MV-4-11 (cell line): ENCODE data around the gene AUTS2.

ENCODE experiments used
- DNase-seq: peaks from one replicate; lab custom pipeline; 2025; lab: John Stamatoyannopoulos, UW

Gene AUTS2

DNA sequence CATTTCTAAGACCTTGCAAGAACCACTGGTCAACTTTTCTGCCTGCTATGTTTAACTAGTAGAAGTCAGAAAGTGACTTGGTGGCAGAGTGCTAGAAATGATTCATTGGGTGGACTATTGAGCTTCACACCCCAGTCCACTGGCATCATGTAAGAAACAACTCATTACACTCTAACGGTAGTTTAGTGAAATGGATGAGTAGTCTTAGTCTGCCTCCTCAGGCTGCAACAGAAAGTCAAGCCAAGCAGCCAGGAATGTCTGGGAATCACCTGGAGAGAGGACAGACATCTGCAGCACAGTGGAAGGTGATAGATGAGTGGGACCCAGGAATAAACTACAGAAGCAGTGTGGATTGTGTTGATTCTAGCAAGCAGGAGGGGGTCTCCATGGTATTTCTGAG, 125.4 kb downstream of the AUTS2 start:
- no peak for DNase-seq

DNA sequence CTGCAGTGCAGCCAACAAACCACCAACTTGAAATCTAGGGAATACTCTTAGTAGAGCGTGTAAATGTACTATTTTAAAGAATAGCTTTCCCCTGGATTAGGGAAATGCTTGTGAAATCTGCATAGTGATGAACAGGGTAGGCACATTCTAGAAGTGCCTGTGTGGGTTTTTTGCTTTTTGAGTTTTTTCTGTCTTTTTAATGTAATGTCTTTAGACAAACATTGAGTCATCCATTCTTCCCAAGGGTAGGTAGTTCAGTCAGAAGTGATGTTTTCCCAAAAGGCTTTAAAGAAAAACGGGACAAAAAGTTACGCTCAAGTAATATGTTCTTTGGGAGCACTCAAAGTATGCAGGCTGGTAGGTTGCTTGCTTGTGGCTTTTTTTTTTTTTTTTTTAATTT, 130.0 kb downstream of the AUTS2 start:
- no peak for DNase-seq

DNA sequence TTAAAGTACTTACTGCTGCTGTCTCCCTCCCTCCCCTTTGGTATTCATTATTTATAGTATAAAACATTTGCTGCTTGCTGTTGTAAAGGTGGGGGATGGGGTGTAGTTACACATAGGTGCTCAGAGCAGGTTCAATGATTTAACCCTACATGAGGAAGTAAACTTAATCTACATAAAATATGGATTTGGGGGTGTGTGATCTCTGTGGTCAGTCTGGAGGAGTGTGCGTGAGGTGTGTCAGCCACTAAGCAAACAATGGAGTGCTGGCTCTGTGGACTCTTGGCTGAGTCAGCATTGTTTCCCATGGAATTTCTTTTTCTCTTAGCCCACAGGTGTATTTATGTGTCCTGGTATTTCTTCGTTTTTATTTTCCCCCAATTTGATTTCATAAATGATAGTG, 133.9 kb downstream of the AUTS2 start:
- no peak for DNase-seq

DNA sequence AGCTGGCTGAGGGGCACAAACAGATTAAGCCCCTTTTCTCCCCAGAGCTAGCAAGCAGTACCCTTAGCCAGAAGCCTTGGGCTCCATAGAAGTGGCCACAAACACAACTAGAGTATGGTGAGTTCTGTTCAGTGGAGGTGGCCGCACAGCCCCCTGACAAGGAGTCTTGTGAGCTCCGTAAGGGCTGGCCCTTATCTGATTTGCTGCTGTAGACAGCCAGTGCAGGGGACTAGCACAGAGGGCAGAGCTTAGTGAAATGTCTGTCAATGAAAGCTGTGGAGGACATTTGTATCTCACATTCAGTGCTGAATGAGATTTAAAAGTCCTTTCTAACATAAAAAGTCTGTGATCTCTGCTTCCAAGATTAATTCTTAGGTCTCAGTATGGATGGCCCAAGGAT, 137.3 kb downstream of the AUTS2 start:
- no peak for DNase-seq

DNA sequence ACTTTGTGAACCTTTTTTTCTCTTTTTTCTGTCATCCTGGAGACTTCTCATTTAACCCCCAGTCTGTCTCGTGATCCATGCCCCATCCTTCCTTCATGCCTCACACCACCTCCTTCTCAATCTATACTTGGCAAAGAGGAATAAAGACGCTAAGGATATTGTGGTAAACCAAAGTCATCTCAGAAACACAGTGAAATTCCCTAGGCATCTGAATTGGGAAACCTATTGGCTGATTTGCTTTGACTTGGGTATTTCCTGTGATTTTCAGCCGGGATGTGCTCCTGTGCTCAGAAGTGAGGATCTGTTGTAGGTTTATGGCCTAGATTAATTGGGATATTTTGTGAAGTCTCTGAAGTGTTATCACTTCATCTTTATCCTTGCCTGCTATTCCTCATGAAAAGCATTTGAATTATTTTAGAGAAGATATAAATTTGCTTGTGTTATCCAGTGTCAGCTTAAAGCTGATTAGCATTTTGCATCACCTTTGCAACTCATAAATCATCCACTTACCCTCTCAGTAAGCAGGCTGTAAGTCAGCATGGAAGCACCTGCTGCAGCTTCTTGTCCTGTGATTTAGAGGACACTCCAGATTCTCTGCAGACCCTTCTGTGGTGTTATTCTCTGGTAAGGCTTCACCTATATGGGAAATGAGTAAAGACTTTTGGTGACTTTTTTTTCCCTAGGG, 138.0 kb downstream of the AUTS2 start:
- no peak for DNase-seq

DNA sequence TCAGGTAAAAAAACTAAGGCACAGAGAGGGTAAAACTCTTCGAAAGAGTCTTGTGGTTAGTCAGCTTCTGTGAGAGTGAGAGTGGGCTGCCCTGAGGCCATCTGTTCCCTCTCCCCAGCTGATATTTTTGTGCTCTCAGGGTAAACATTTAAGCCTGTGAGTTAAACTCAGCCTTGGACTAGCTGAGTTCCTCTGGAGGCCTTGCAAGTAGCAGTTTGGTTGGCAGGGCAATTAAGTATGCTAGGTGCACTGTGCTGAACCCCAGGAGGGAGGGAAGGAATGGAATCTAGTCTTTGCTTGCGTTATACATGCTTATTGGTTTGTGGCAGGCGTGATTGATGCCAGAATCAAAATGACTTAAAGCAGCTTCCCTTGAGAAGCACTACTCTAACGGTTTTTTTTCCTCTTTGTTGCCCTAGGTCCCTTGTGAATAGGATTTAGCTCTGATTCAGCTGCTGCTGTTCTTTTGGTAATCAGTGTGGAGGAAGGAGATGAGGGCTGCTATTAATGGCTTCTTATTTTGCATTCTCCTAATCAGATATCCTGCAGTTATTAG, 140.2 kb downstream of the AUTS2 start:
- DNase-seq, result peak; percentile 32

DNA sequence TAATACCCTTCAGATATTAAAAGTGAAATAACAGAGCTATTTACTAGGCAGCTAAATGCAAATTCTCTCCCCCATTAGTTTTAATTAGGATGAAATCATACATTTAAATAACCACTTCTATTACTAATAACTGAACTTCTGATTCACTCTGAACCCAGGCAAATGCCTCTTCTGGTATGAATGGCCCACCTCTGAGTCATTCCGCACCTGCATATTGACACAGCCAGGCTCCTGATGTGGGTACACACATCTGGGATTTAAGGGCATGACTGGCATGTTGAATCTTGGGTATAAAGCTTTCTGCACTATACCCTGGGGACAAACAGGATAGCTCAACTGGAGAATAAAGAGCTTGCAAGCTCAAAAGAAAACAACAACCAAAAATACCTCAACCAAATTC, 140.9 kb downstream of the AUTS2 start:
- DNase-seq, result no peak

DNA sequence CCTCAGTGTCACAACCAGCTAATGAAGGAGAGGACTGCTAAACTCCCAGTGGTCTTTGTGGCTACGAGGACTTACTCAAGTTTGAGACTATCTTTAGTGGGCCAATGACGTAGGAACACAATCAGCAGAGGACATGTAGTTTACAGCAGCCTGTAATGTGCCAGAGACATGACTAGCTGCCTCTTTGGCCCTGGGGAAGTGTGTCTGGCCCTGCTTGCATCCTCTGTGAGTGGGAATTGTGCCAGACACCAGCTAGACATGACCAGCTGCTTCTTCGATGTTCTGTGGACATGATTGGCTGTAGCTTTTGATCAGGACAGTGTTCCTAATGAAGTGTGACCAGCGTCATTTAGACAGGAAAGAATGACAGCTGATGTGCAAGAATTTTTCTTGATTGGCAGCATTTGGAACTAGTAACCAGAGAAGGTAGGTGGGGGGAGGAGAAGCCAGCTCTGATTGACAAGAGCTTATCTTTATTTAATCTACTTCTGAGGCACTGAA, 141.7 kb downstream of the AUTS2 start:
- DNase-seq, result peak; percentile 93

DNA sequence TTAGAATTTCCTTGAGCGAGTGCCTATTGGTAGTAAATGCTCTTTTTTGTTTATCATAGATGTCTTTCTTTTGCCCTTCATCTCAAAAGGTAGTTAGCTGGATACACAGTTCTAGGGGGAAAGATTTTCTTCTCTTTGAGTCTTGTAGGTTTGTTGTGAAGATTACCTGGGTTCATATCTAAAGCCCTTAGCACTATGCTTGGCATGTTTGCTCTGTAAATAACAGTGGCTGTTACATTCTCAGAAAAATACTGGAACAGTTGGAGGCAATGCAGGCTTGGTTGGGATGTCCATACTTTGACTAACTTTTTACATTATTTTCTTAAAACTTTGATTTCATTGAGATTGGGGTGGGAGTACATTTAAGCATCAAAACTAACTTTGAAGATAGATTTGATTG, 144.0 kb downstream of the AUTS2 start:
- no peak for DNase-seq

DNA sequence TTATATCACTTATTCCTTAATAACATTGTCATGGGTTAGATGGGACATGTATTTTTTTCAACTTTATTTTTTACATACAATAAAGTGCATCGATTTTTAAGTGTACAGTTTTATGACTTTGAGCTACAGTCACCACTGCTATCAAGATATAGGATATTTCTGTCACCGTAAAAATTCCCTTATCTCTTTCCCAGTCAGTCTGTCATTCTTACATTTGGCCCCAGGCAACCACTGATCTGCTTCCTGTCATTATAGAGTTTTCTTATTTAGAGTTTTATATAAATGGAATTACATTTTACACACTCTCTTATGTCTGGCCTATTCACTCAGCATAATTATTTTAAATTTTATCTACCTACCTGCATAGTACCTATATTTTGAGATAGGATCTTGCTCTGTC, 145.2 kb downstream of the AUTS2 start:
- no peak for DNase-seq

DNA sequence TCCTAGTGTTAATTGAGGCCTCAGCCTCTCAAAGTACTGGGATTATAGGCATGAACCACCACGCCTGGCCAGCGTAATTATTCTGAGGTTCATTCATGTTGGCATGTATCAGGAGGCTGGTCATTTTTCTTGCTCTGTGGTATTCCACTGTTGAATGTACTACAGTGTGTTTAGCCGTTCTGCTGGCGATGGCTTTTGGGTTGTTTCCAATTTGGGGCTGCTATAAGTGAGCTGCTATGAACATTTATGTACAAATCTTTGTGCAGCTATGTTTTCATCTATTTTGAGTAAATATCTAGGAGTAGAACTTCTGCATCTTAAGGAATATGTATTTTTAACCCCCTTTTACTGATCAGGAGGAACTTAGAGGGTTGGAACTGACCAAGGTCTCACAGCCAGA, 145.8 kb downstream of the AUTS2 start:
- DNase-seq, result no peak

DNA sequence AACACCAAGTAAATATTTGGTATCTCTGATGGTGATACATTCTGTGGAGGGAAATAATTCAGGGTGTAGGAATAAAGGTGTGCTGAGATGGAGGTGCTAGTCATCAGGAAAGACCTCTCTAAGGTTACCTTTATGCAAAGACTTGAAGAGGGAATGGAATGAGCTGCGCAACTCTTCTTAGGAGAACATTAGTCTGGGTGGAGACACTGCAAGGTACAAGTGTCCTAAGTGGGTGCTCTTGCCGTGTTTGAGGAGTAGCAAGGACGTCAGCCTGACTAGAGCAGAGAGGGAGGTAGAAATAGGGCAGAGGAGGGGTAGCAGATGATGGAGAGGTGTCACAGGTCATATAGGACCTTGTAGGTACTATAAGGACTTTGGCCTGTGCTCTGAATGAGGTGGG, 148.1 kb downstream of the AUTS2 start:
- DNase-seq, result no peak

DNA sequence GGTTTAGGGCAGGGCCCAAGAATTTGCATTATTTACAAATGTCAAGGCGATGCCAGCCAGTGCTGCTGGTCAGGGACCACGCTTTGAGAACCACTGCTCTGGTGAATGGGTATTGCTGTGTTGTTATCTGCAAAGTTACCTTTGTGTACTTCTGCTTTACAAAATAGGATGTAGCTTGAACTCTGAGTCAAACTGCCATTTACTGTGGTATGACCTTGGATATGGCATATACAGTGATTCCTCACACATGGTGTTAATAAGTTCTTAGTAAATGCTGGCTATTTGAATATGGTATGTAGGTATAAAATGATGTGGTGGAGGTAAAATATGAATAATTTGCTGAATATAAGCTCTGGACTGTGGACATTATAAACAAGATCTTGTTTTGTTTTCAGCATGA, 148.9 kb downstream of the AUTS2 start:
- DNase-seq, result no peak

DNA sequence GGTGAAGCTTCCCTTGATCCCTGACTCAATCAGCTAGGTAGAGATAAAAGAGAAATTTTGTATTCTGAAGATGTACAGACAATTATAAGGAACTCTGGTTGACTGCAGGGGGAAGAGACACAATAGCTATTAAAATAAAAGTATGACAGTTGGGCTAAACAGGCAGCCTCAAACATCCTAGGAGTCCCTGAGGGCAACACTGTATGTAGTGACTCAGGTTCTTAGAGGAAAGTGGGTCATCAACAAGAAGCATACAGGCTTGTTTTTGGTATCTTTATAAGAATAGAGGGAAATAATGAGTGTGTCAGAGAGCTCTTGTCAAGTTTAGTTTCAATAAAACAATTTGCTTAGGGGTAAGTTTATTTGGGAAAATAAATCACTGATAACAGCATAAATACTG, 150.3 kb downstream of the AUTS2 start:
- no peak for DNase-seq

DNA sequence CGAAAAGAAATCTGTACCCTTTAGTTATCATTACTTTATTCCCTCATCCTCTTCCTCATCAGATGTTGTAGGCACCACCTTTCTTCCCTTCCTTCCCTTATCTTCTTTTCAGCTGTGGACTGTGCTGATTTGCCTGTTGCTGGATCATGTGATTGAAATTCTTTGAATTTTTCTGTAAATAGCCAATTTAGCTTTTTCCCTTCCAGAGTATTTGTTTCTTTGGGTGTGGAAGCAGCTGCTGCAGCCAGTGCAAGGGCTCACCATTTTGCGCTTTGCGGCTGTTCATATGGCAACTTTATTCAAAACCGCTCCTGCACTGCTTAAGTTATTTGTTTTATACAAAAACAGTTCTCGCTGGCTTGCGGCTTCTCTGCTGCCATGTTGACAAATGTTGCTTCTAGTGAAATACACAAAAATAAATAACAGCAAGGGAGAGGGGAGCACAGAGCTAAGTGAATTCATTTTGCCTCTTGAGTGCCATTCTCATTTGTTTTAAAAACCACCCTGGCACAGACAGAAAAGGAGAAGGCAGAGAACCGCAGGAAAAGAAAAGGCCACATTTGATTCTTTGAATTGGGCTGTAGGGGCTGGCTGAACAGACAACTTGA, 151.2 kb downstream of the AUTS2 start:
- no peak for DNase-seq

DNA sequence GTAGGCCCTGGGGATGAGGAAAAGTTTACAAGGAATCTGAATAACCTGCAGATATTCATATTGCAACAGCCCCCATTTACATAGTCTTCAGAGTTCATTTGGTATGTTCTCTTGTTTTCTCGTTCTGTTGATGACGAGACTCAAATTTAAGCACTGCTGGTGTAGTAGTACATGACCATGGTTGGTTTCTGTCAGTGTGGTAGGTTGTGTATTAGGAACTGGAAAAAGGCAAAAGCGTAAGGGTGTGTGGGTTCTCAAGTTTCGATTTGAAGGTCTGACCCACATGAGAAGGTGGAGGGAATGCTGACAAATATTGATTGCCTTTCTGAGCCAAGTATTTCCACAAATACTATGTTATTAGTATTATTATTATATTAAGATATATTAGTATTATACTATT, 151.7 kb downstream of the AUTS2 start:
- no peak for DNase-seq

DNA sequence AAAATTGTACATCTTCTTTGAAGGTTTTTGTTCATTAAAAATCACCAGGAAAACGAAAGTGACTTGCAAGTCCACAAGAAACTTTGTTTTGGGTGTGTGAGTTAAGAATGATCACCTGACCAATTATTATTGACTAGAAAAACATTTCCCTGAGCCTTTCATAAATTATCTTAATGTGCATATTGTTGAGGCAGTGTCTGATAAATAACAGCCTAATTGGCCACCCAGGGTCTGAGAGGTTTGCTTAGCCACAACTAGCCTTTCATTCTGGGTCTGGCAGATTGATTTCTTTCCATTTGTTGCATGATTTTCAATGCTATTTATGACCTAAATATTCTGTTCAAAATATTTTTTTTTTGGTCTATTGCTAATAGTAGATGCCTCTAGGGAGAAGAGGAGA, 152.8 kb downstream of the AUTS2 start:
- DNase-seq, result no peak

DNA sequence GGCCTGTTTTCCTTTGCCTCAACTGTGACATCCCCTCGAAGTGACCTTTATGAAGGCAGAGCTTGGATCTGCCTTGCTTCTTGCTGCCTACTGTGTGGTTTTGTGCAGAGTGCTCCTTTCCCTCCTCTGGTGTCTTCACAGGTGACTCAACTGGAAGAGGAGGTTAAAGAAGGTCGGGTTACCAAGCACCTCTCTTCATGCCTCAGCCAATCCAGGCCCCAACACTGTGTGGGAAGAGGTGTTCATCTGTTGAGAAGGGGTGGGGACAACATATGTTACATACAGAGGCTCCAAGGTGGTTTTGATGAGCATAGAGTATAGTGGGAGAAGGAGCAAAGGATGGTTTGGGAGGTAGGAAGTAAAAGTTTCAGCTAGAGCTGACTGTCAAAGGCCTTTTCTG, 155.7 kb downstream of the AUTS2 start:
- no peak for DNase-seq

DNA sequence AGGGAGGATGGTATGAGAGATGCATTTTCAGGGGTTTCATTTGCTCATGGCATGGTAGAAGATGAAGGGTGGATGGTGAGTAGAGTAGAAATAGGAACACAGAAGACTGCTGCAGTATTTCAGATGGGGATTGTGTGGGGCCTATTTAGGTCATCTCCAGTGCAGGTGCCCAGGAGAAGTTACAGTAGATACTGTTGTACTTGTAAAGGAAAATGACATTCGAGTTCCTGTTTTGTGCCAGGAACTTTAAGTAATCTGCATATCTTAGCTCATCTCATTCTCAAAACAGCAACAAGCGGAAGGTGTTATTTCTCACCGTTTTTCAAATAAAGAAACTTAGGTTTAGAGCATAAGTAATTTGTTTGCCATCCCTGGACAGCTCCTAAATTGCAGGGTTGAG, 156.2 kb downstream of the AUTS2 start:
- no peak for DNase-seq

DNA sequence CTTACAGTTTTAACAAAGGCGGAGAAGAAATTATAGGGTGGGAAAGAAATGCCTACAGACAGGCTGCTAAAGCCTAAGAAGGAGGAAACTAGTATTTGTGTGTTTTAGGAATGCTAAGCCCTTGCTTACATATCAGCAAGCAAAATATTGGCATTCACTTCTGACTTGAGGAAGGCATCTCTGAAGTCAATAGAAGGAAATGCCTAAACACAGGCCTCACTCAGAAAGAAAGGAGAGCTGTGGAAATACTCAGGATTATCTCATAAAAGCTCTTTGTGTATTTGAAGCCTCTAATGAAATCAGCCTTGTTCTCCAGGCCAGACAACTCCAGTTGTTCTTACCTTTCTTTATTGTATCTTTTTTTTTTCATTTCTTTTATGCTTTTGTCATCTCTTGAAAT, 158.0 kb downstream of the AUTS2 start:
- DNase-seq, result no peak

DNA sequence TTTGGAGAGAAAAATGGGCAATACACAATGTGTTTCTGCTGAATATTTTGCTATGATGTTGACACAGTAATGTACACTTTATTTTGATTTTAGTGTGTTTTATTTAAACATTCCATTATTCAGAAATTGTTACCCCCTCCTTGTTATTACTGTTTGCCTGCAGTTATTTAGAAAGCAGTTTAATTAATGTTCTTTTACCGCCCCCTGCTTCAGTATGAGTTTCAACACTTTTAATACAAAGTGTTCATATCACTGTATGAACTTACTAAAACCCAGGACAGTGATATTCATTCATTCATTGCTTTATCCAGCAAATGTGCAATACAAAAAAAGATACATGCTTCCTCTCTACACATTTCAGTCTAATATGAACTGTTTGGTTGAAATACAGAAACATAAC, 159.3 kb downstream of the AUTS2 start:
- DNase-seq, result no peak

DNA sequence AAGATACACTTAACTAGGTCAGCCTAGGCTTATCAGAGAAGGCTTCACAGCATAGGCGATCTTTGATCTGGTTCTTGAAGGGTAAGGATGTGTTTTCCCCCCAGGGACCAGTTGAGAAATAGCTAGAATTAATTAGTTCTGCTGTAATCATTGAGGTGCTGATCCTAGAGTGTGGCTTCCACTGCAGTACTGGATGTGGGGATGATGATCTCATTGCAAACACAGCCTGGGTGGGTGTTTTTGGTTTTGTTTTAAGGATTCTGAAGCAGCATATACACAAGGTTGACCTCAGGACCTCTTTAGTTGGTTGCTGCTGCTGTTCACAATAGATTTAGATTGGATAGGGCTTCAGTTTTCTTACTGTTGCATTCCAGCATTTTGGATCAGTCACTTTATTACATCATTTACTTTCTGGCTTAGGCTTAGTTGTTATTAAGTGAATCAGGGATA, 159.7 kb downstream of the AUTS2 start:
- DNase-seq, result no peak

DNA sequence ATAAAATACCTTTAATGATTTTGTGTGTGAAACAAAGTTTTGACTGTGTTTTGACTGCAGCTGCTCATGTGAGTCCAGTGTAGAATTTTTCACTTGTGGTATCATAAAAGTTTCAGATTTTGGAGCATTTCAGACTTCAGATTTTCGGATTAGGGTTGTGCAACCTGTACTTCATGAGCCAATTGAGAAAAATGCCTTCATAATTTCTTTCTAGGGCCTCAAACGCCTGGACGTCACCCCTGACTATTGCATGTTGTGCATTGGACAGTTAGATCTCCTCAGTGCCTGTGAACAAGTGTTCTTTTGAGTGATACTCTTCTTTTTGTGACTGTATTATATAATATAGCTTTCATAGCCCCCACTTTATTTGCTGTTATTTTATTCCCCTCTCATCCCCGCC, 161.1 kb downstream of the AUTS2 start:
- DNase-seq, result no peak
